Stimulated activated CD8-positive, alpha-beta memory T cell treated with anti-CD3 and anti-CD28 coated beads, Interleukin-4, amount 100 ng/mL, for 48 hours (primary cell): ENCODE results near the gene HSPH1.
"Not testable (repeated sequence)": the region's sequence is repeated elsewhere in the genome, so short reads cannot be mapped to it uniquely, and the experiment has no call there.

Source experiments
- DNase-seq: peaks from one replicate; pipeline ENCODE4 v3.0.0-alpha.2; 2020

HSPH1 gene

GRCh38 chr13:31161557-31162150 is at the start of gene HSPH1:
TSS of gene HSPH1 (minus strand) at chr13:31161904. CDS start at chr13:31161582, 322 bp downstream.
- DNase-seq = peak; percentile 98

GRCh38 chr13:31209841-31210210 is 48.1 kb upstream of the HSPH1 start:
- no peak for DNase-seq

- DNase-seq = no peak
Measured at GRCh38 chr13:31209172-31209840, 47.6 kb upstream of the HSPH1 start.

GRCh38 chr13:31208559-31209122 is 46.9 kb upstream of the HSPH1 start:
- DNase-seq = no peak

GRCh38 chr13:31207661-31208552 is 46.2 kb upstream of the HSPH1 start:
- DNase-seq = no peak

- no peak for DNase-seq
Measured at GRCh38 chr13:31204592-31204991, 42.9 kb upstream of the HSPH1 start.

- DNase-seq = no peak
Measured at GRCh38 chr13:31201341-31202031, 39.8 kb upstream of the HSPH1 start.

GRCh38 chr13:31200637-31200971 is 38.9 kb upstream of the HSPH1 start:
- peak; percentile 60 for DNase-seq

- DNase-seq = peak; percentile 82
Measured at GRCh38 chr13:31199849-31200636, 38.3 kb upstream of the HSPH1 start, which contains the start of gene B3GLCT. TSS of gene B3GLCT (plus strand) at chr13:31199975. CDS start at chr13:31200085, 110 bp downstream.

GRCh38 chr13:31199527-31199848 is 37.8 kb upstream of the HSPH1 start:
- DNase-seq = no peak

- DNase-seq = no peak
Measured at GRCh38 chr13:31198519-31198918, 36.8 kb upstream of the HSPH1 start.

- no peak for DNase-seq
Measured at GRCh38 chr13:31196992-31197391, 35.3 kb upstream of the HSPH1 start.

- no peak for DNase-seq
Measured at GRCh38 chr13:31195616-31196015, 33.9 kb upstream of the HSPH1 start.

GRCh38 chr13:31192306-31192705 is 30.6 kb upstream of the HSPH1 start:
- no peak for DNase-seq

- DNase-seq = no peak
Measured at GRCh38 chr13:31191748-31192147, 30.0 kb upstream of the HSPH1 start.

GRCh38 chr13:31184981-31185645 is 23.4 kb upstream of the HSPH1 start:
- DNase-seq = no peak

- DNase-seq = no peak
Measured at GRCh38 chr13:31184451-31184850, 22.7 kb upstream of the HSPH1 start.

- no peak for DNase-seq
Measured at GRCh38 chr13:31182987-31183386, 21.3 kb upstream of the HSPH1 start.

GRCh38 chr13:31179754-31180153 is 18.1 kb upstream of the HSPH1 start:
- DNase-seq = no peak

- no peak for DNase-seq
Measured at GRCh38 chr13:31179241-31179640, 17.5 kb upstream of the HSPH1 start.

GRCh38 chr13:31177813-31178495 is 16.2 kb upstream of the HSPH1 start:
- not testable (repeated sequence) for DNase-seq
